NCI-H1436 treated with DMSO at 0.1 percent for 48 hours (cell line): ENCODE results near the gene CRNN.

Experiments
- DNase-seq: peaks from one replicate; lab custom pipeline; 2025; lab: John Stamatoyannopoulos, UW

Gene CRNN

DNA sequence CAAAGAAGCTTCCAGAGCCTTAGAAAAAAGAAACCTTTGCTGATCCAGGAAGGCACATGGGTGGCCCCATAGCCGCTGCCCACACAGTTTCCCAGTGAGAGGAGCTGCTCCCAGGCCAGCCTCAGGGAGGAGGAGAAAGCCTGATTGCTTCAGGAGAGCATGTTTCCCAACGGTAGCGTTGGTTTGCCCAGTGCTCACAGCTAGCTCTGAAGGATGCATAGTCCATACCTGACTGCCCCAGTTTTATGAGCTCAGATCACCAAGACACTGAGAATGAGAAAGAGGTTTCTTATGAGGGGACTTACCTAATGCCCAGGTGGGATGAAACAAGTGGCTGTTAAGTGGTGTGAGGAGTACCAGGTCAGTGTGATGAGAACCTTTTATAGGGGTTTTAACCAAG, at the start of gene CRNN:
Gene CRNN, minus strand, starts transcription at position 355 of the 400 bp plus-strand sequence. CDS start 2,030 bp downstream, outside the sequence.
- DNase-seq = no peak

DNA sequence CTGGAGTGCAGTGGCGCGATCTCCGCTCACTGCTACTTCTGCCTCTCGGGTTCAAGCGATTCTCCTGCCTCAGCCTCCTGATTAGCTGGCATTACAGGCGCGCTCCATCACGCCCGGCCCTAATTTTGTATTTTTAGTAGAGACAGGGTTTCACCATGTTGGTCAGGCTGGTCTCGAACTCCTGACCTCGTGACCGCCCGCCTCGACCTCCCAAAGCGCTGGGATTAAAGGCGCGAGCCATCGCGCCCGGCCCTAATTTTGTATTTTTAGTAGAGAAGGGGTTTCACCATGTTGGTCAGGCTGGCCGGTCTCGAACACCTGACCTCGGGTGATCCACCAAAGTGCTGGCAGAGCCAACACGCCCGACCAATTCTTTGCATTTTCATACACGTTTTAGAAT, 48.6 kb upstream of the CRNN start:
- DNase-seq = no peak

DNA sequence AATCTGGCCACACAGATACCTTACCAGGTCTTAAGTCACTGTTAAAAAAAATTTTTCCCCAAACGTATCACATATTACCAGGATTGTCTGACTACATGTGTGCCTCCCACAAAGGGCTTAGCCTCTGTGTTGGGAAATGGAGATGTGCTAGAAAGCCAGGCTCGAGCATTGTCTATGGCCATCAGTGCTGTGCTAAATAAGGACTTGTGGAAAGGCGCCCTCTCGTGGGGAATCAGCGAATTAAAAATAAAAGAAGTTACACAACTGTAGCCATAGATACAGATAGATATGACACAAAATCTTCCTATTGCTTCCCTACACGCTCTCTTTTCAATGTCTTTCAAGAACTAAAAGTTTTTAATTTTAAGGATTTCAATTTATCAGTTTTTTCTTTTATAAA, 47.5 kb upstream of the CRNN start:
- no peak for DNase-seq

DNA sequence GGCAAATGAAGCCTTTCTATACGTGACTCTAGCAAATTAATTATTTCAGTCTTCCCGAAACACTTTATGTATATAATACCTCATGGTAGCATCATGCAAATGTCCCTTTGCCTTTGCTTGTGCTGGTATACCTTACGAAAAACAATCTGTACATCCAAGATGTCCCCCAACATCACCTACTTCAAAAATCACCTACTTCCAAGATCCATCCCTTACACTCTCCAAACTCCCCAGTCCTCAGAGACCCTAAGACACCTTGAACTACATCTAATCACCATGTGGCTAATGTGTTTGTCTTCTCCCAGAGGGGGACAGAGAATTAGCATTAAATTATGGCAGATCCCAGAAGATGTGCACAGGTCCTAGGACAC, 46.5 kb upstream of the CRNN start:
- DNase-seq = no peak

DNA sequence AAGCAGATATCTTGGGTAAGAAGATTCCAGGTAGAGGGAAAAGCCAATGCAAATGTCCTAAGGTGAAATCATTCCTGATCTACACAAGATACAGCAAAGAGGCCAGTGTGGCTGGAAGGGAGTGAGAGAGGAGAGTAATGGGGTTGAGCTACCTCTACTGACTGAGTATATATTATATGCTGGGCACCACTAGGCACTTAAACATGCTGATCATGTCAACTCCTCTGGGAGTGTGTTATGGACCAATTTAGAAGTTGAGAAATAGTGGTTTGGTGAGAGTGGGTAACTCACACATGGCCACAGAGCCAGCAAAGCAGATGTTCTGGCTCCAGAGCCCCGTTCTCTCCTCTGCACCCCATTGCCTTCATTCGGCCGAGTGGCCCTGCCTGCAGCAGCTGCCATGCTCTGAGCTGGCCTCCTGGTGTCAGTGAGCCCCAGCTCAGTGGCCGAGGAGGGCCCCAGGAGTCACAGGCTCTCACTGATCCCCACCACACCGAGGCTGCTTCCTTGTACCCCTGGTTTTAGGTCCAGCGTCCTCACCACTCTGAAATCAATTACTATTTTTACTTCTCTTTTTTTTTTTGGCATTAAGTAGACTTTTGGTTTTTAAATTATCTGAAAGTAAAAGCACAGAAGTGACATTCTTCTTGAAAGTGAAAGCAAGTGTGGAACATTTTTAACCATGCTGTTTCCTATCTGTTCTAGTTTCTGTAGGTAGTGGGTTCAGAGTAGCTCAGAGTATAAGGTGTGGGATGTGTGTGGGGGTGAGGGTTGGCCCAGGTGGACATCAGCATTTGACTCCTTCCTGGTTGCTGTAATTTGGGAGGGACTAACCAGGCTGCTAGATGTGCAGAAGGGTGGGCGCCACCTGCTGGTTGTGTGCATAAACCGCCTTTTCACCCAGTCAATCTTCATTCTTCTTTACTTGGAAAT, 45.8 kb upstream of the CRNN start:
- no peak for DNase-seq

DNA sequence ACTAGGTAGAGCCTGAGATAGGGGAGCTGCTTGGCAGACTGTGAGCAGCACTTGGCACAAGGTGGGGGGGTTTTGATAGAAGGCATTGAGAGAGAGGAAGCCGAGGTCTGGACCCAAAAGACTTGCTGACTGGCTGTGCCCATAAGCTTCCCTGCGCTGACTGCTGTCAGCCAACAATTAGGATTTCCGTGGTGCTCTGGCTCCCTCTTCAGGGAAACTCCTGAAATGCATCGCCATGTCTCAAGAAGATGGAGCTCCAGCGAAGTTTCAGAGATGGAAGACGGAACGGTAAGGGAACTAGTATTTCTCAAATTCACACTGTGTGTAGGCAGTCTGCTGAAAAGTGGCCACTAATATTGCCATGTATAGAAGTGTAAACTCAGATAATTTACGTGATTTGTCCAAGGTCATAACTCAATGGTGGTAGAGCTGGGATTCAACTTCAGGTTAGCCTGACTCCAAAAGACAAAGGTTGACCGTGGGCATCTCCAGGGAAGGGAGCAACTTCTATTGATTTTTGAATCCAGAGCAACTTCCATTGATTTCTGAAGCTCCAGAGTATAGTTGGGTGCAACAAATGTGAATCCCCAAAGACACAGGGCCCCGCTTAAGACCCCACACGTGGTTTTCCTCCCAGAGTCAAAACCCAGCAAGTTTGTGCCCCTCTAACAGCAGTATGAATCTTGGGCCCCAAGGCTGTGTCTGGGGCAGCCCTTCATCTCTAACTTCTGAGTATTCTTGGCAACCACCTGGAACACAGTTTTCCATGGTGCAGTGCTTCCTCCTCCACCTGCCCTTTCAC, 44.5 kb upstream of the CRNN start:
- no peak for DNase-seq

DNA sequence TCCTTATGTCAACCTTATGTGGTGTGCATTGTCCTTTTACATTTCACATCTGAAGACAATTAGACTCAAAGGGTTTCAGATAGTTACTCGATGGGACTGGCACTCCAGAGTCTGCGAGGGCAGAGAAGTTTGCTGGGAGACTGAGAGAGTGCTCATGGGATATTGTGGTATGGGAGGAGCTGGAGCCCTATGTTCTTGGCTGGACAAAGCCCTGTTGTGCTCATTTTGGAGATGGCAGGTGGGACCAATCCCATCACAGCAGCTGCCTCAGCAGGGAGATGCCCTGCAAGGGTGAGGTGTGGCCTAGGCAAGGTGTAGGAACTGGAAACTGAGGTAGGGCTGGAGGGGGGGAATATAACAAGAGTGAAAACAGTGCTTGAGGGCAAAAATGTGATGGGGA, 43.5 kb upstream of the CRNN start:
- no peak for DNase-seq

DNA sequence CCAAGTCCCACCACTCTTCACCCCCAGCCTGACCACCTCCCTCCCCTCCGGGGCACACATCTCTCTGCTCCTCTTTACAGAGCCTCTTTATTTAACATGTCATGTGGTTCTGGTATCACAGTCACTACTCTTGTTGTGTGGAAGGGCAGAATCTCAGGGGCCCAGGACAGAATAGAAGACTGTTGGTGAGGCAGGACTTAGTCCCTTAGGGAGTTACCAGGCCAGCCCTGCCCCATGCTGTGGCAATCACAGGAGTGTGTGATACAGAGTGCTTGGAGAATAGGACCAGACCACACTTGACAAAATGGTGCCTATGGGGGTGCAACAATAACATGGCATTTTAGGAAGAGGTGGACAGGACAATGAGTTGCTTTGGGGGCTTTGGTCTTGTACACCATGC, 43.0 kb upstream of the CRNN start:
- DNase-seq = no peak

DNA sequence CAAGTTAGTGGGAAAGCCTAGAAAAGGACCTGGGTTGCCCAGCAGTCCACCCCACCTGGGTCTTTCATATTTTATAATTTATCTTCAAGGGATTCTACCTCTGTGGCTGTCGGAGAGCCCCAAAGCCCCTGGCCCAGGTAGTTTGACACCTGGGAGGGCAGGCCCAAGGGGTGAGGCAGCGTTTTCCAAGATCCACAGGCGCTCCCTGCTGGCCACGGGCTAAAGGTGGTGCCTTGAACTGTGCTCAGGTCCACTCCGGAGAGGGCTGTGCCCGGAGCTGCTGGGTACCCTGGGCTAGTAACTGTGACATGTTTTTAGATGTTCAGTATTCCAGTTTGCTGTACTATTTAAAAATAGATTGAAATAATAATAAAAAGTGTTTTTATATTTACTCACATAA, 37.2 kb upstream of the CRNN start:
- DNase-seq = no peak

DNA sequence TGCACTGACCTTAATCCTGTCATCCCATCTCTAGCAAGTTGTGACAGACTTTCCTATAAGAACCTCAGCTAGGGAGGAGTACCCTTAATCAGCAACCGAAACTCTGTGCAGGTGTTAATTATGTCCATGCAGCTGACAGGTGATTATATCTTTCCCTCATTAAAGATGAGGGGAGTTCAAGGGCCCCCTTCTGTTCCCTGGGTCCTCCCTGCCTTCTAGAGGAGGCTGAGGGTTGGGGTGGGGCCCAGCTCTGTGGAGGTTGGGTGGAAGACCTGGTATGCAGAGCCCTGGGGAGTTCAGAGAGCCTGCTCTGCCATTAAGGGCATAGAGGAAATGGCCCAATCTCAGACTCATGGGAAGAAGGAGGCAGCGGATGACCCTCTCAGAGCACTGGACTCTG, 35.6 kb upstream of the CRNN start:
- DNase-seq = no peak

DNA sequence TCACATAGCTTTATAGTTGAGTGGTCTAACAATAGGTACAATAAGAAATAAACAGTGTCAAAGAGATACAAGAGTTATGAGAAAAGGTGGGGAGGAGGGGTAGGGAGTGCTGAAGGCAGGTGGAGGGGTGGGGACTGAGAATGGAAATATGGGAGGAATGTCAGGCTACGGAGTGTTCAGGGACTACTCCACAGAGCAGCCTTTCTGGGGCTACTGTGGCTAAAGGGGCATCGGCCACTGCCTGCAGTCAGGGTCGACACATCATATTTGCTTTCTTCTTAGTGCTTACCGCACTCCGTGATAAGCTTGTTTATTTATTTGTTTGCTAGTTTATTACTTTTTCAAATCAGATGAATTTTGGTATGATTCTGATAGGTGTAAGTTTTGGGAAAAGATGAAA, 34.4 kb upstream of the CRNN start:
- DNase-seq = no peak

DNA sequence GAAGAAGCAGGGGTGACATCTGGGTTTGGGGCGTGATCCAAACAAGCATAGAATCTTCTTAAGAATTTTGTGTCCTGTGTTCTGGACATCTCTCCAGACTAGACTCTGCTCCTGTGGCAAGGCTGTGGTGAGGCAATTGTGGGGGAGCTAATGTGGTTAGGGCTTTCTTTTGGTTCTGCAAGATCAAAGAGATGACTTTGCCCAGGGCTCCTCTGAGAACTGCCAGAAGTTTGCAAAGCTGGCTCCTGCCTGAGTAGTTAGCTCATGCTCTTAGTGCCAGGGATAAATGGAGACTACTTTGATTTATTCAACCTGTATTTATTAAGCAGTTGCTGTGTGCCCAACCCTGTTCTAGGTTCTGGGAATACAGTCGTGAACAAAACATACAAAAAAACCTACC, 34.0 kb upstream of the CRNN start:
- DNase-seq = no peak

DNA sequence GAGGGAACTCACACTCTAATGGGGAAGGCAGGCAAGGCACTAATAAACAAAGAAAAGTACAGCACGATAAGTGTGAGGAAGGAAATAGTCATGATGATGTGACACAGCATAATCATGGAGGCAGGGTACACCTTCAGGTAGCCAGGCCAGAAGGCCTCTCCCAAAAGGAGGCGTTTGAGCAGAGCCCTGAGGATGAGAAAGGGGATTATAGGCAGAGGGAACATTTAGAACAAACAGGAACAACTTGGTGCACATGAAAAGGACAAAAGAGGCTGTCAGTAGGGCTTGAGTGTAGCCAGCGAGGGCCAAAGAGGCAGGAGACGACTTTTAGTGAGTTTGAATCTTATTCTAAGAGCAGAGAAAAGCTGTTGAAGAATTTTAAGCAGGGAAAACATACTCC, 33.4 kb upstream of the CRNN start:
- DNase-seq = no peak

DNA sequence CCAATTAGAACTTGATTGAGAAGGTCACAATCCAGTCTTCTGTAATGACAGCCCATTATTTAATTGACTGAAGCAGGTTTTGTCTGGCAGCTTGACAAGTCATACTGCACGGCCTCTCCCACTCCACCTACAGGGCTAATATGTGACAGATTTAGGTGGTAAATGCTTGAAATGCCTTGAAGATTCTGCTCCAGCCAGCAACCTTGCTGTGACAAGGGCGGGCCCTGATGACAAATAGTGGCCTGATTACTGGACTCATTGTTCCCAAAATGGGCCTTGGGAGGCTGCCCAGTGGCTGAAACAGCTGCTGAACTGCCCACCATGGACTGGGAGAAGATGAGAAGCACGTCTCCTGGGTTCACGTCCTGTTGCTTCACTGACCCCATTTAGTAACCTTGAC, 30.0 kb upstream of the CRNN start:
- DNase-seq = no peak

DNA sequence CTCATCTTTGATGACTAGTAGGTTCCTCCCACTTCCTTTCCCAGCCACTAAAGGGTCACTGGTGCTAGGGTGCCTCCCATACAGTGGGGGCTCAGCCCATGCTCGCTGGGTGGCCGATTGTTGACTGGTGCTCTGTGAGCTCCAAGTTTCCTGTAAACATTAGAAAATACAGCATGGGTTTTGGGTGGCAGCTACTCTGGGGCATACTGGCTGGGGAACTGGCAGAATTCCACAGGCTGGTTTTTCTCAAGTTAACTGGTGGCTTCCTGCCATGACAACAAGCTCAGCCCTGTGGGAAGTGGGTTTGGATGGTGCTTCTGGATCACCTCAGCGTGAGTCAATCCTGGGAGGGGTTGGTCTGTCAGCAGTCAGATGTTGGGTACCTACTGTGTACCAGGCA, 28.7 kb upstream of the CRNN start:
- no peak for DNase-seq

DNA sequence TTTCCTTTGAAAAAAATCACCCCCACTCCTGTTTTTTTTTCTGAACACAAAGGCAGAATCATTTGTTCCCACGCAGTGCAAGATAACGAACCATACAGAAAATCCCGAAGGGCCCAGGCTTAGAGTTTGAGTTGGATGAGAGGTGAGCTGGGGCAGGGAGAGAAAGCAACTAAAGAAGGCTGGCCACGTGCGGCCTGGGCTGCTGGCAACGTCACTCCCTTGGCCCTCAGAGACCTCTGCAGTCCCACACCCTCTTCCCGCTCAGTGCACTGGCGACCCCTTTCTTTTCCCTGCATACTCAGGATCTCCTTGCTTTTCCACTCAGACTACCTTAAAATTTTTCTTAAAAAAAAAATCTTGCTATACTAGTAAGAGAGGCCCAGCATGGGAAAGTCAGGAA, 28.2 kb upstream of the CRNN start:
- DNase-seq = no peak

DNA sequence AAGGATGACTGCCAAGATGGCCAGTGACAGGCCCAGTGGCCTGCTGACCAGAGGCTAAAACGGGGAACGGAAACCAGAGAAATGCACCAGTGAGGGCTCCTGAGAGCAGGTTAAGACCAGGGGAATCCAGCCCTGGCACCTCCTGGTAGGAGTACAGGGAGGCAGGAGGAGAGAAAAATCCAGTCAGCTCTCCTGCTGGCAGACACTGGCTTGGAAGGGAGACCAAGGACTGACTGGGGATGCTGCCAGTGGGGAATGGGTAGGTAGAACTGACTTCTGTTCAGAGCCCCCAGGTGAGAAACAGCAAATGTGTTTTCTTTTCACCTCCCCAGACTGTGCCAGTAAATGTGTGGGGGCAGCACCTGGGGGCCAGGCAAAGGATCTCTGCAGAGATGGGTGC, 27.7 kb upstream of the CRNN start:
- DNase-seq = no peak

DNA sequence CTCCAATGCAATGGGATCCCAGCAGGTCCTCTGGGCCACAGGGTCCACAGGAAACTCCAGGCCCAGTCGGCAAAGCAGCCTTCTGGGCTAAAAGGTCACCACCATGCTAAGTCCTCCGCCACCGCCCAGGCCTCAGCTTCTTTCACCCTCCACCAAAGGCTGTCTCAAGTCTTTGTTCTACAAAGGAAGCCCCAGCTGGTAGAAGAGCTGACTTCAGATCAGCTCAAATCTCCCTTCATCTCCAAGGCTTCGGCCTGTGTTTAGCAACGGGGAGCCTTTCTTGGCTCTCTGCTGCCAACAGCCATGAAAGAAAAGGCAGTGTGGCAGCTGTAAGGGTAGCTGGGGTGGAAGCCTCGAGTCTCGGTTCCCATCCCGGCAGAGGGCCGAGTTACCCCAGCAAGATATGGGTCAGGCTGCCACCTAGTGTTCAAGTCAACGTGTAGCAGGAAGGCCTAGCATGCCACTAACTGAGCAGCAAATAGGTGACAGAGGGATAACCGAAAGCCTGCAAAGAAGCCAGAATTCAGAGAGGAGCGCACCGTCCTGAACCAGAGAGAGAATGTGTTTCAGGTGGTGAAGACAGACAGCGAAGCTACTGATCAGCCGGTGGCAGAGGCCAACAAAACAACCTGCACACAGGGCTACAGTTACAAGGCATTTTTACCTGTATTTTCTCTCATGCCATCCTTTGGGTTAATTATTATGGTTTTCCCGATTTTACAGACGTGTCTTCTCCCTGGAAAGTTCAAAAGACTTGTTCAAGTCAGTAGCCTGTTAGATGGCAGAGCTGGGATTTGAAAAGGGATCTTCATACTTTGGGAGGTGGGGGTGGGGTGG, 26.8 kb upstream of the CRNN start:
- DNase-seq = no peak

DNA sequence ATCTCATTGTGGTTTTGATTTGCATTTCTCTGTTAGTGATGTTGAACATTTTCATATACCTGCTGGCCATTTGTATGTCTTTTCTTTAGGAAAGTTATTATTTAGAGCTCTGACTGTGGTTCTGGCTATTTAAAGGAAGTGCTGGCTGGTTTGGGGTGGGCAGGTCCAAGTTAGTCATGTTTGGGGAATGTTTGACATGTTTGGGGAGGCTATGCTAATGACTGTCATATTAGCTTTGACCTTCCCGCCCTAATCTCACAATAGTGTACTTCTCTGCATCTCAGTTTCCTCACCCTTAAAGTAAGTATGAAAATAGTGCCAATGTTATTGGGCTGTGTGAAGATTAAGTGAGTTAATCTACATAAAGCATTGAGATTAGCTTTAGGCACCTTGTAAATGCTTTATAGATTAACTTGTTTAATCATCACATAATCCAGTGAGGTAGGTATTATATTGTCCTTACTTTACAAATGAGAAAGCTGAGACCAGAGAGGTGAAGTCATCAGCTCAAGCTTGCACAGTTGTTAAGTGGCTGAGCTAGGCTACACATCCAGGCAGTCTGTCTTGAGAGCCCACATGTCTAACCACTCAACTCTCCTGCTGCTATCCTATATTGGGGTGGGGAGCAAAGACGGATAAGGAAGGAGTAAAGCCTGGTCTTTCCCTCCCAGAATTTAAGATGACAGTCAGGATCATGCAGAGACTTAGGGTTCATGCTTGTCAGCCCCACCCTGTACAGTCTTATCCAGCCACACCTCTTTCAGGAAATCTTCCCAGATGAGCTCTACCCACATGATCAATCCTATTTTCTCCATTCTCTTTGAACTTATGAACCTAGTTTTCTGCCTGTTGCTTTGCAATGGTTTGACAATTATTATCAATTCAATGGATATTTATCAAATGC, 22.8 kb upstream of the CRNN start:
- no peak for DNase-seq

DNA sequence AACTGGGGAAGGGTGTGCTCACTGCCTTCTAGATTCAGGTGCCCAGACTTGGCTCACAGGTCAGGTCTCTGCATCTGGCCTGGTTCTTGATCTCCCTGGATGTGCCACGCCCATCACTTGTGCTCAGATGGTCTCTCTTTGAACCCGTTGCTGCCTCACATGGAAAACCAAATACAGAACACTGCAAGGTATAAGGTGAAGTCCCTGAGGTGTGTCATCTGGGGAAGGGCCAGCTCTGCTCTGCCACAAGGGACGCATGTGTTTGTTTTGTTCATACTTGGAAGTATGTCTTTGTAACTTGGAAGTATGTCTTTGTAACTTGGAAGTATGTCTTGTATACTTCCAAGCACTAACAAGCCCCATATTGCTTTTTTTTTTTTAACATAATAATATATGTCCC, 13.4 kb upstream of the CRNN start:
- DNase-seq = no peak

DNA sequence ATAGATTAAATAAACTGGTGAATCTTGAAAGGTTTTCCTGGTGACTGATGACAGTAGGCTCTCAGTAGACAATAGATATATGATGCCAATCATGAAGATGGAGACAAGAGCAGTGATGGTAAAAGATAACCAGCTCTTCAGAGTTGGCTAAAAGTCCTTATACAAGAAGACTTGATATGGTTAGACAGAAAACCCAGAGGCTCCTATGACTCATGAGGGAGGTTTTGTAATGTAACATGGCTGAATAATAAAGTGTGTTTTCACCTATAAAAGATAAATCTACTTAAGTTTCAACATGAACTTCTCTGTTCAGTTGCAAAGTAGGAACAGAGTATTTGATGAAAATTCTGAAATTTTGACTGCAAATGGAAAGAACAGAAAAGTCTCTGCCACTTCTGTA, 12.7 kb upstream of the CRNN start:
- no peak for DNase-seq
